ENCODE data around the gene ADAM19.

Gene ADAM19

DNA sequence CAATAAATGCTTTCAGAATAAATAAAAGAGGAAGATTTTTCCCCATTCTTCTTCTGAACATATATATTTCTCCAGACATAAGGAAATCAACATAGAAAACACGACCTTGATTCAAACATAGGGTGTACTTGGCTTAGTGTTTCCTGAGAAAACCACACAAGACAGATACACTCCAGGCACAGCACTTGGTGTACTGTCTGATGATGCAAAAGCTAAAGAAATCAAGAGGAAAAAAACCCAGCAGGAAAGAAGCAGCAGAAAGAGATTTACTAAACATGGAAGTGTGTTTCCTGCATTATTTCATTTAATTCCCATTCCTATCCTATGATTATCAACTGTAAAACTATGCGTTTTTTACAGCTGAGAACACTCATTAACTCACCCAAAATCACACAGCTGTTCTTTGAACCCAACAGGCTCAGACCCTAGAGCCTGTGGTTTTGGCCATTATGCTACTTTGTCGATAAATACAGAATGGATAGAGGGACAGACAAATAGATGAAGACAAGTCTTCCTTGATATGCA lies 69.4 kb downstream of the ADAM19 start:
- Histone ChIP-seq H4K20me1 (ENCODE audit: insufficient read depth, low read length, poor library complexity, severe bottlenecking) (no peaks in the 10 kb centered on the region), H3K27me3 (ENCODE audit: insufficient read depth, low read length, poor library complexity, severe bottlenecking) (no peaks in the 10 kb centered on the region), H3K9me2 (replicated peaks; ENCODE audit: low read depth, low read length) (no peaks in the 10 kb centered on the region), H3K9me3 (ENCODE audit: insufficient read depth, low read depth, low read length) (no peaks in the 10 kb centered on the region), H3K9ac (ENCODE audit: low read depth, low read length, poor library complexity, severe bottlenecking) (no peak overlapping the region), H3K4me2 (ENCODE audit: low read depth, low read length, poor library complexity, severe bottlenecking) (no peak overlapping the region), H3K4me3 (ENCODE audit: low read length, poor library complexity, severe bottlenecking) (no peak overlapping the region), H3K4me1 (ENCODE audit: insufficient read depth, low read length, poor library complexity, severe bottlenecking) (peaks cover 4% of the 10 kb centered on the region), H3K79me2 (ENCODE audit: insufficient read depth, low read length) (no peaks in the 10 kb centered on the region), H3F3A (ENCODE audit: low read depth) (no peaks in the 10 kb centered on the region), H3K36me3 (ENCODE audit: insufficient read depth, low read length) (no peaks in the 10 kb centered on the region), H2AFZ (ENCODE audit: low read length) (no peak overlapping the region)
- TF ChIP-seq EZH2phosphoT487 (IDR thresholded peaks at IDR 0.05; ENCODE audit: borderline replicate concordance) (no peak), CTCF (conservative IDR thresholded peaks at IDR 0.05; ENCODE audit: low read length) (no peak)

GRCh38 chr5:157505496-157505895 lies 70.1 kb downstream of the ADAM19 start:
- no peak overlapping the region for H3K4me2 ChIP-seq (ENCODE audit: low read depth, low read length, poor library complexity, severe bottlenecking)
- H3K27me3 ChIP-seq (ENCODE audit: insufficient read depth, low read length, poor library complexity, severe bottlenecking) = no peaks in the 10 kb centered on the region
- no peaks in the 10 kb centered on the region for H3F3A ChIP-seq (ENCODE audit: low read depth)
- no peak overlapping the region for H3K9ac ChIP-seq (ENCODE audit: low read depth, low read length, poor library complexity, severe bottlenecking)
- no peak overlapping the region for H2AFZ ChIP-seq (ENCODE audit: low read length)
- peaks cover 4% of the 10 kb centered on the region for H3K4me1 ChIP-seq (ENCODE audit: insufficient read depth, low read length, poor library complexity, severe bottlenecking)
- H3K9me2 ChIP-seq (replicated peaks; ENCODE audit: low read depth, low read length) = no peaks in the 10 kb centered on the region
- H4K20me1 ChIP-seq (ENCODE audit: insufficient read depth, low read length, poor library complexity, severe bottlenecking) = no peaks in the 10 kb centered on the region
- H3K79me2 ChIP-seq (ENCODE audit: insufficient read depth, low read length) = no peaks in the 10 kb centered on the region
- no peaks in the 10 kb centered on the region for H3K9me3 ChIP-seq (ENCODE audit: insufficient read depth, low read depth, low read length)
- TF ChIP-seq CTCF (conservative IDR thresholded peaks at IDR 0.05; ENCODE audit: low read length) = no peak
- no peak for TF ChIP-seq EZH2phosphoT487 (IDR thresholded peaks at IDR 0.05; ENCODE audit: borderline replicate concordance)
- H3K4me3 ChIP-seq (ENCODE audit: low read length, poor library complexity, severe bottlenecking) = no peak overlapping the region
- no peaks in the 10 kb centered on the region for H3K36me3 ChIP-seq (ENCODE audit: insufficient read depth, low read length)

DNA sequence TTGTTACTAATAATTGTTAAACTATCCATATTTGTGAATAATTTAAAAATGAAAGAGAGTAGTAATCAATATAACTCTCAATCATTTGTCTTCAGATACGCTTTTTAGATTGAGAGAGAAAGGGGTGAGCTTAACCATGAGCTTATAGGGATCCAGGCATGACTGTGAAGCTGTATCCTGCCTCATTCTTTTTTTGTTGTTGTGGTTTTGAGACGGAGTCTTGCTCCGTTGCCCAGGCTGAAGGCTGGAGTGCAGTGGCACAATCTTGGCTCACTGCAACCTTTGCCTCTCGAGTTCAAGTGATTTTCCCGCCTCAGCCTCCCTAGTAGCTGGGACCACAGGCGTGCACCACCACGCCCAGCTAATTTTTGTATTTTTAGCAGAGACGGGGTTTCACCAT lies 71.5 kb downstream of the ADAM19 start:
- peaks cover 4% of the 10 kb centered on the region for H3K4me1 ChIP-seq (ENCODE audit: insufficient read depth, low read length, poor library complexity, severe bottlenecking)
- no peaks in the 10 kb centered on the region for H3K36me3 ChIP-seq (ENCODE audit: insufficient read depth, low read length)
- H3K27me3 ChIP-seq (ENCODE audit: insufficient read depth, low read length, poor library complexity, severe bottlenecking) = no peaks in the 10 kb centered on the region
- H3K9me2 ChIP-seq (replicated peaks; ENCODE audit: low read depth, low read length) = no peaks in the 10 kb centered on the region
- H3K4me3 ChIP-seq (ENCODE audit: low read length, poor library complexity, severe bottlenecking) = no peak overlapping the region
- no peaks in the 10 kb centered on the region for H3K79me2 ChIP-seq (ENCODE audit: insufficient read depth, low read length)
- H2AFZ ChIP-seq (ENCODE audit: low read length) = no peak overlapping the region
- H3K9ac ChIP-seq (ENCODE audit: low read depth, low read length, poor library complexity, severe bottlenecking) = no peak overlapping the region
- no peak for TF ChIP-seq EZH2phosphoT487 (IDR thresholded peaks at IDR 0.05; ENCODE audit: borderline replicate concordance)
- no peak for TF ChIP-seq CTCF (conservative IDR thresholded peaks at IDR 0.05; ENCODE audit: low read length)
- H3K9me3 ChIP-seq (ENCODE audit: insufficient read depth, low read depth, low read length) = no peaks in the 10 kb centered on the region
- no peaks in the 10 kb centered on the region for H3F3A ChIP-seq (ENCODE audit: low read depth)
- no peaks in the 10 kb centered on the region for H4K20me1 ChIP-seq (ENCODE audit: insufficient read depth, low read length, poor library complexity, severe bottlenecking)
- H3K4me2 ChIP-seq (ENCODE audit: low read depth, low read length, poor library complexity, severe bottlenecking) = no peak overlapping the region

All from Loucy (cell line).